HCT116 (cell line): ENCODE results near the gene RAP2C. TPM values are rescaled to one million over a fixed set of nuclear protein-coding genes. Genes with fewer than 3 reads are reported as not detected.

Source experiments
- ATAC-seq: fragments of 200-7000 bp; cut with Tn5 transposase; 2 replicates; pipeline ENCODE4 v1.9.1; 2020; ENCODE audit warnings: mild to moderate bottlenecking, moderate library complexity
- BruUV-seq: library from RNA; stranded (reverse); fragments of 400-500 nt; replicated peaks from 2 replicates; lab custom pipeline; 2021; lab: Mats Ljungman, UMichigan
- CTCF ChIA-PET: fragments of 300-600 bp; sonication (Branson Sonifier 250); formaldehyde crosslinking; loops from one replicate; lab custom pipeline; 2021; ENCODE audit warnings: antibody characterized with exemption; lab: Charles Lee
- POLR2A ChIA-PET: fragments of 300-600, 350-600 bp; sonication (Branson Sonifier 250); formaldehyde crosslinking; loops from one replicate; lab custom pipeline; 2021; ENCODE audit warnings: antibody characterized with exemption; lab: Charles Lee
- RAD21 ChIA-PET, 2 experiments: fragments of 300-600 bp; sonication (Branson Sonifier 250); formaldehyde crosslinking; loops; one replicate each; lab custom pipeline; 2023; ENCODE audit warnings: low total read pairs in 2 of 2; ENCODE audit not compliant: uncharacterized antibody in 2 of 2, unreplicated experiment in 2 of 2, low non-redundant PET in 1 of 2; lab: Charles Lee
- DNase-seq: peaks from one replicate; pipeline ENCODE4 v3.0.0-alpha.2; 2010; ENCODE audit warnings: low read depth, low spot score
- H2AFZ ChIP-seq: fragments of 200-600 bp; shearing (Covaris generic), sonication (generic); 2 replicates; pipeline ENCODE4 v1.6.1; 2017; ENCODE audit warnings: low read depth, mixed run types, mixed read lengths, antibody characterized with exemption, low read length; ENCODE audit not compliant: poor library complexity, severe bottlenecking
- H3K27ac ChIP-seq: 2 replicates; pipeline ENCODE4 v1.5.1; 2012; ENCODE audit warnings: low read depth, low read length
- H3K27me3 ChIP-seq: fragments of 200-600 bp; sonication (generic); 2 replicates; pipeline ENCODE4 v1.6.1; 2016; ENCODE audit warnings: mixed run types, low read length, mixed read lengths; ENCODE audit not compliant: insufficient read depth
- H3K36me3 ChIP-seq, 2 experiments: fragments of 200-500 bp in 1 of 2; fragments of 200-600 bp in 1 of 2; sonication (Bioruptor generic) in 1 of 2; sonication (generic) in 1 of 2; 2 replicates each; pipeline versions ENCODE4 v1.5.1 to v1.6.1; 2014 to 2016; ENCODE audit warnings: low read length in 2 of 2, inconsistent platforms in 1 of 2, mixed read lengths in 1 of 2, mixed run types in 1 of 2; ENCODE audit not compliant: insufficient read depth in 2 of 2, control insufficient read depth in 1 of 2
- H3K4me1 ChIP-seq, 2 experiments: fragments of 200-600 bp in 1 of 2; sonication (generic) in 1 of 2; 2 replicates each; pipeline versions ENCODE4 v1.5.1 to v1.6.1; 2012 to 2017; ENCODE audit warnings: low read length in 2 of 2, inconsistent platforms in 1 of 2, mild to moderate bottlenecking in 1 of 2, mixed read lengths in 1 of 2, mixed run types in 1 of 2, moderate library complexity in 1 of 2; ENCODE audit not compliant: insufficient read depth in 2 of 2, control insufficient read depth in 1 of 2
- H3K4me2 ChIP-seq: fragments of 200-600 bp; sonication (generic); 2 replicates; pipeline ENCODE4 v1.6.1; 2017; ENCODE audit warnings: mixed run types, low read length, mixed read lengths
- H3K4me3 ChIP-seq, 2 experiments: fragments of 200-600 bp in 1 of 2; sonication (generic) in 1 of 2; replicated peaks in 1 of 2; 2 replicates each; pipeline ENCODE4 v1.5.1; 2011 to 2016; ENCODE audit warnings: low read length in 2 of 2, control low read depth in 1 of 2, low read depth in 1 of 2, mild to moderate bottlenecking in 1 of 2, mixed read lengths in 1 of 2, mixed run types in 1 of 2
- H3K79me2 ChIP-seq: fragments of 200-600 bp; sonication (generic); 2 replicates; pipeline ENCODE4 v1.6.1; 2017; ENCODE audit warnings: mild to moderate bottlenecking, mixed run types, low read length, moderate library complexity, mixed read lengths; ENCODE audit not compliant: insufficient read depth
- H3K9ac ChIP-seq: fragments of 200-600 bp; sonication (generic); 2 replicates; pipeline ENCODE4 v1.6.1; 2016; ENCODE audit warnings: low read length, mixed read lengths
- H3K9me2 ChIP-seq: fragments of 200-600 bp; sonication (generic), shearing (Covaris generic); 2 replicates; pipeline ENCODE4 v1.6.1; 2017; ENCODE audit warnings: mixed run types, mild to moderate bottlenecking, moderate library complexity; ENCODE audit not compliant: insufficient read depth
- H3K9me3 ChIP-seq, 2 experiments: fragments of 200-500 bp in 1 of 2; fragments of 200-600 bp in 1 of 2; sonication (Bioruptor generic) in 1 of 2; sonication (generic) in 1 of 2; 2 replicates each; pipeline ENCODE4 v1.6.1; 2014 to 2017; ENCODE audit warnings: low read length in 2 of 2, mixed read lengths in 2 of 2, inconsistent platforms in 1 of 2, low read depth in 1 of 2, mild to moderate bottlenecking in 1 of 2, mixed run types in 1 of 2, moderate library complexity in 1 of 2; ENCODE audit not compliant: control insufficient read depth in 1 of 2, insufficient read depth in 1 of 2
- H4K20me1 ChIP-seq: fragments of 200-600 bp; sonication (generic), shearing (Covaris generic); 2 replicates; pipeline ENCODE4 v1.6.1; 2017; ENCODE audit warnings: mixed run types, mild to moderate bottlenecking, moderate library complexity; ENCODE audit not compliant: insufficient read depth
- CTCF ChIP-seq, 3 experiments: fragments of 200-600 bp in 1 of 3; sonication (generic) in 1 of 3; IDR thresholded peaks in 2 of 3; conservative IDR thresholded peaks in 1 of 3; 2 replicates each; pipeline ENCODE4 v1.5.1; 2012 to 2017; ENCODE audit warnings: low read depth in 2 of 3, low read length in 2 of 3, antibody characterized with exemption in 1 of 3, borderline replicate concordance in 1 of 3, control low read depth in 1 of 3, mild to moderate bottlenecking in 1 of 3, mixed read lengths in 1 of 3, mixed run types in 1 of 3, moderate library complexity in 1 of 3; ENCODE audit not compliant: insufficient read depth in 1 of 3
- EGR1 ChIP-seq: IDR thresholded peaks from 2 replicates; pipeline ENCODE4 v1.6.1; 2012; ENCODE audit warnings: low read depth
- ELF1 ChIP-seq: IDR thresholded peaks from 2 replicates; pipeline ENCODE4 v1.6.1; 2012; ENCODE audit warnings: low read depth, borderline replicate concordance
- EZH2 ChIP-seq: fragments of 200-600 bp; sonication (generic); IDR thresholded peaks from 2 replicates; pipeline ENCODE4 v1.6.1; 2017; ENCODE audit warnings: antibody characterized with exemption, mixed run types
- FOSL1 ChIP-seq: IDR thresholded peaks from 2 replicates; pipeline ENCODE4 v1.6.1; 2012; ENCODE audit warnings: low read depth
- JUND ChIP-seq: IDR thresholded peaks from 2 replicates; pipeline ENCODE4 v1.6.1; 2012
- MAX ChIP-seq: IDR thresholded peaks from 2 replicates; pipeline ENCODE4 v1.6.1; 2012
- POLR2A ChIP-seq: IDR thresholded peaks from 2 replicates; pipeline ENCODE4 v1.7.0; 2011; ENCODE audit warnings: borderline replicate concordance; ENCODE audit not compliant: insufficient read depth, insufficient read length; ENCODE audit errors: extremely low read depth
- RAD21 ChIP-seq: IDR thresholded peaks from 2 replicates; pipeline ENCODE4 v1.6.1; 2012; ENCODE audit warnings: low read depth, mild to moderate bottlenecking
- REST ChIP-seq: IDR thresholded peaks from 2 replicates; pipeline ENCODE4 v1.6.1; 2012; ENCODE audit warnings: low read depth
- SIN3A ChIP-seq: IDR thresholded peaks from 2 replicates; pipeline ENCODE4 v1.6.1; 2012; ENCODE audit warnings: low read depth
- SP1 ChIP-seq: IDR thresholded peaks from 2 replicates; pipeline ENCODE4 v1.6.1; 2012; ENCODE audit warnings: low read depth
- TCF7L2 ChIP-seq: IDR thresholded peaks from 2 replicates; pipeline ENCODE4 v1.7.0; 2011; ENCODE audit warnings: borderline replicate concordance, inconsistent platforms; ENCODE audit not compliant: insufficient read depth, insufficient read length; ENCODE audit errors: extremely low read depth
- YY1 ChIP-seq: IDR thresholded peaks from 2 replicates; pipeline ENCODE4 v1.6.1; 2011; ENCODE audit warnings: low read length, low read depth, moderate library complexity, mild to moderate bottlenecking; ENCODE audit not compliant: insufficient replicate concordance; ENCODE audit errors: extremely low read depth
- ZFX ChIP-seq: fragments of 450-650 bp; IDR thresholded peaks from 2 replicates; pipeline ENCODE4 v1.6.1; 2017
- intact Hi-C: fragments of 100-400 bp; cut with micrococcal nuclease; formaldehyde crosslinking; loops from 2 replicates; pipeline ENCODE4 v1.10.0; 2022
- total RNA-seq: library from RNA; stranded (reverse); gene quantifications from one replicate; pipeline ENCODE4 v1.2.1, GENCODE V29; 2021; ENCODE audit not compliant: unreplicated experiment

RAP2C gene
- total RNA-seq, 1 experiment from 2014 or later = 19.9 TPM

GRCh38 chrX:132235488-132235887 is 16.2 kb upstream of the RAP2C start:
- H4K20me1 ChIP-seq = no peaks in the 10 kb centered on the region
- peaks cover 0 to 6% of the 10 kb centered on the region in 2 experiments; a peak in 1 of 4 replicates for H3K4me1 ChIP-seq
- H3K9me2 ChIP-seq = no peaks in the 10 kb centered on the region
- H3K9ac ChIP-seq = no peak overlapping the region
- ATAC-seq (no peak), DNase-seq (no peak)
- CTCF ChIA-PET = no interaction called here
- no peak overlapping the region for H3K4me2 ChIP-seq
- RAD21 ChIA-PET = no interaction called here
- H3K27me3 ChIP-seq = no peaks in the 10 kb centered on the region
- intact Hi-C loops = no loop called here
- BruUV-seq = no TSS peak
- no peak overlapping the region for H3K4me3 ChIP-seq
- H2AFZ ChIP-seq = no peak overlapping the region
- POLR2A ChIA-PET = no interaction called here
- no peak overlapping the region for H3K27ac ChIP-seq
- H3K36me3 ChIP-seq = no peaks in the 10 kb centered on the region
- no peaks in the 10 kb centered on the region for H3K9me3 ChIP-seq
- TF ChIP-seq REST (no peak), SP1 (no peak), ELF1 (no peak), TCF7L2 (no peak), ZFX (no peak), CTCF (IDR thresholded peaks at IDR 0.05 in 2 of 3, conservative IDR thresholded peaks at IDR 0.05 in 1 of 3; ENCODE audit: borderline replicate concordance in 1 of 3, insufficient read depth in 1 of 3, low read depth in 2 of 3, low read length in 2 of 3) (no peak), SIN3A (no peak), RAD21 (no peak), FOSL1 (no peak), EGR1 (no peak), YY1 (no peak), POLR2A (no peak), EZH2 (no peak), JUND (no peak), MAX (no peak)
- H3K79me2 ChIP-seq = no peaks in the 10 kb centered on the region
